HG03575 (cell line): ENCODE results near the gene COX7B2.

Source experiments
- ATAC-seq: cut with Tn5 transposase; IDR thresholded peaks from one replicate; pipeline ENCODE4 v1.9.1; 2021; ENCODE audit not compliant: unreplicated experiment, insufficient number of reproducible peaks, low FRiP score; ENCODE audit errors: extremely low read depth

The COX7B2 gene

DNA sequence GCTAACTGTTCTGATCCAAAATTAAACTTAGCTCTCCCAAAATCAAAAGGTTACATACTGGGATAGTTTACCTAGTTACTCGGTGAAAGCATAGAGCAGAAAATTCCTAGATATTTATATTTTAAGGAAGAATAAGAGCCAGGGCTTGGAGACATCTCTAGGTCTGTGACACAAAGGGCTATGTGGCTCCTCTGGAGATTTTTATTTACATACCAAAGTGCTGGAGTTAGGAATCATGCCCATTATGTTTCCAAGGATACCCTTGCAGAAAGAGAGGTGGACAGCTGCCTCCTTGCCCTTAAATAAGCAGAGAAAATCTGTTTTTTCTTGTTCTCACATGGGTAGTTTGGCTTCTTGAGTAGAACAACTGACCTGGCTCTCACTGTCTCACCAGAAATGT lies 9.0 kb downstream of the COX7B2 start:
- no peak for ATAC-seq

DNA sequence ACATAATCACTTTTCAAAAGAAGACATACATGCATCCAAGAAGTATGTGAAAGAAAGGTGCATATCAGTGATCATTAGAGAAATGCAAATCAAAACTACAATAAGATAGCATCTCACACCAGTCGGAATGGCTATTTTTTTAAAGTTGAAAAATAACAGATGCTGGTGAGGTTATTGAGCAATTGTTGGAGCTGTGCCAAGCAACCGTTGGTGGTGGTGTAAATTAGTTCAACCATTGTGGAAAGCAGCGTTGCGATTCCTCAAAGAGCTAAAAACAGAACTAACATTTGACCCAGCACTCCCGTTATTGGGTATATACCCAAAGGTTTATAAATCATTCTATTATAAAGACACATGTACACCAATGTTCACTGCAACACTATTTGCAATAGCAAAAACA lies 14.2 kb downstream of the COX7B2 start:
- no peak for ATAC-seq

DNA sequence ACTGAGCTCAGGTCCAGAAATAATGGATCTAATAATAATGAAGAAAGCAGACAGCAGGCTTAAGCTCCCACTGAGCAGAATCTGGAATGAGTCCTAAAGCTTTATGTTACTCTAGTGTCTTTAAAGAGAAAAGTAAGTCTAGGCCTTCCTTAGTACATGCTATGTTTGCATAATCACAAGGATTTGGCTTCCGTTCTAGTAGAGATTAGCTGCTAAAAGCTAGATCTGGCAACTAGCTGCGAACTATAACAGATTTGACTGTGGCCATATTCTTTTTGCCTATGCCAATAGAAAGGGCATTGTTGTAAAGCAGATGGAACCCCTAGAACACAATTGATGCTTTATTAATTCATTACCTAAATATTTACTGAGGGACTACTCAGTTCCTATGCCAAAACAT lies 19.0 kb downstream of the COX7B2 start:
- no peak for ATAC-seq

DNA sequence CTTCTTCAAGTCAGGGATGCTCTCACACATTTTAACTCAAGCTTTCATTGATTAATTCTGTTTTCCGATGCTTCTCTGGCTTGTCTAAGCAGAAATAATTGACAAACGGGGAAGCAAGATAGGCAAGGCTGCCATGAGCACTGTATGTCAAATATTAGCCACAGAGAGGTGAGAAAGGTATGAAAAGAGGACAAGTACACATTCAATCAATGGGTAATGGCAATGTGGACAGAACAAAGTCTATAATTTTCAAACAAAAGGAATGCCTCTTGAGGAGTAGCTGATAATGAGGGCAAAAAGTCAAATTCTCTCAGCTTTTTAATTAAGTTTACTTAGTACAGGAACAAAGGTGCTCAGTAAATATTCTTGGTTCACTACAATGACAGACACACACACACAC lies 19.6 kb downstream of the COX7B2 start:
- ATAC-seq: no peak

DNA sequence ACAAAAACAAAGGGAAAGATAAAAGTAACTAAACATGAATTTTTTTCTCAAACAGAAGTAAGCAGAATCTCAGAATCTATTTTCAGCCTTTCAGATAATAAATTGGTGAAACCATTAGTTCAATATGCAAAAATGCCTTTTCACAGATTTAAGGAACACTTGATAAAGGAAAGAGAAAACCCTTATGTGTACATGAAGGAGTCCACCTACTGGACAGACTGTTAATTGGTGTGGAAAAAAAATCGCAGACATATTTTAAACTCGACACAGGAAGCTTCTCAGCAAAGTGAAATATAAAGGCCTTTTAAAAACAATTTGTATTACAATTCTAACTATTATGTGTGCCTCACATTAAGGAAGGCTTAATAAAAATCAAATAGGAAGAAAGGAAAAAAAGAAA lies 22.3 kb downstream of the COX7B2 start:
- no peak for ATAC-seq

DNA sequence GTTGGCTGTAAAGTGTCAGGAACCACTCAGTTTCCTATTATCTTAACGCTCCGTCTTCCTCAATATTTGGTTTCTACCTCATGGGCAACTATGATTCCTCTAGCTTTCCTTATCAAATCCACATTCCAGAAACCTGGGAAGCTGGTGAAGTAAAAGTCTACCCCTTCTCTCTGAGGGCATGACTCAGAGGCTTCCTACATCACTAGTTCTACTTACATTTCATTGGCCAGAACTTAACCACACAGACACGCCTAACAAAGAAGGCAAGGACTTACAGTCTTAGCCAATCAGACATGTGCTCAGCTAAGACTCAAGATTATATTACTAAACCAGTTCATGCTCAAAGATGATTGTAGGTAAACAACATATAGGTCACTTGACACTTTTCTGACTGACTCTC lies 30.4 kb downstream of the COX7B2 start:
- ATAC-seq: no peak

DNA sequence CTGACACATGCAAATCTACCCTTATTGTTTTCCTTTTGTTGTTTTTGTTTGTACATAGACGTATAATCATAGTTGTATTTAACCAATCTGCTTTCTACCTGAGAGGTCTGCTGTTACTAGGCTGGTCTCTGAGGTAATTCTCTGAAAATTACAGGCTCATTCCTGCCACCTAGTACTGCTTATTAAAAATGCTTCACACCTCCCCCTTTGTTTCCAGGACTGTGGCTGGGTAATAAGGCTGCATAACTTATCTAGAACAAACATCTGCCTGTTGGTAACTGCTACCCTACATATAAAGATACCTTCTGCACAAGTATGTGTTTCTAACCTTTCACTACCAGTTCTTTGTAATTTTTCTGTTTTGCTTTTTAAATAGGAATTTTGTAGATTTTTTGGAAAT lies 34.2 kb downstream of the COX7B2 start:
- ATAC-seq: no peak

DNA sequence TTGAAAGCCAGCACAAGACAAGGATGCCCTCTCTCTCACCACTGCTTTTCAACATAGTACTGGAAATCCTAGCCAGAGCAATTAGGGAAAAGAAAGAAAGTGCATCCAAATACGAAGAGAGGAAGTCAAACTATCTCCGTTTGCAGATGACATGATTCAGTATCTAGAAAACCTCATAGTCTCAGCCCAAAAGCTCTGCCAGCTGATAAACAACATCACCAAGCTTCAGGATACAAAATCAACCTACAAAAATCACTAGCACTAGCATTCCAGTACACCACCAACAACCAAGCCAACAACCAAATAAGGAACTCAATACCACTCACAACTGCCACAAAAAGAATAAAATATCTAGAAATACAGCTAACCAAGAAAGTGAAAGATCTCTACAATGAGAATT lies 38.6 kb downstream of the COX7B2 start:
- ATAC-seq: no peak

DNA sequence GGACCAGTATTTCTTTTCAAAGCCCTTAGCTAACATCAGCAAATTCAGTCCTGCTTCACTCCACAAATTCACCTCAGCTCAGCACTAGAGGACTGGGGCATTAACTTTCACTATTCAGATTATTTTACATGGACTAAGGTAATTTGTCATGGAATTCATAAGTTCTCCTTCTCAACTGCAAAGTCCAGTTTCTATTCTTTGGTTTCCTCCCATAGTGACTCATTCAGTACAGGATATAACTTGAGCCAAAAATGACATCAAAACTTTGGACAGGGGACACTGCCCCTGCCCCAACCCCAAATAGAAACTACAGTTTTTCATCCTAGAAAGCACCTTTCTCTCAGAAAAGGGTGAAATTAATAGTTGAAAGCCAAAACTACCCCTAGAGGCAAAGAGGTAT lies 52.7 kb downstream of the COX7B2 start:
- ATAC-seq: no peak

DNA sequence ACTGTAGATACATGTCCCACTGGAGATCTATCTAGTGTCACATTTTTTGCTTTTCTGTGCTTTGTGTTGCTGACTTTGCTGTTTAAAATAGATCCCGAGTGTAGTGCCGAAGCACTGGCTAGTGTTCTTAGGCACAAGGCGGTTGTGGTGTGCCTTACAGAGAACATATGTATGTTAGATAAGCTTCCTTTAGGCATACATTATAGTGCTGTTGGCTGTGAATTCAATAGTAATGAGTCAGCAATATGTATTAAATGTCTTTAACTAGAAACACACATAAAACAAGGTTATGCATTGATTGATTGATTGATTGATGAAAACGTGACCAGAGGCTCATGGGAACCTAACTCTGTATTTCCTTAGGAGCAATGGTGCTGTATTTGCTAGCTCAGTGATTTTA lies 56.2 kb downstream of the COX7B2 start:
- ATAC-seq: no peak

DNA sequence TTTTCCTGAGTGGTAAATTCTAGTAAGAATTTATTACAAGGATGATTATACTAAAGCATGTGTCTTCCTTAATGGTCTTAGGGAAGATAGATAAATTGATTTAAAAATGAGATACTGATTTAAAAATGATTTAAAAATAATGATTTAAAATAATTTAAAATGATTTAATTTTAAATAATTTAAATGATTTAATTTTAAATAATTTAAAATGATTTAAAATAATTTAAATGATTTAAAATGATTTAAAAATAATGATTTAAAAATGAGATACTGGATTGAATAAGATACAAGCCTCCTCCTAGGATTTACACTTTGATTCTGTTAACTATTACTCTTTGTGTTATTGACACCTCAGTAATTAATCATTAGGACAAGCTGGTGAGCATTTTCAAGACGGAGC lies 59.0 kb downstream of the COX7B2 start:
- no peak for ATAC-seq

DNA sequence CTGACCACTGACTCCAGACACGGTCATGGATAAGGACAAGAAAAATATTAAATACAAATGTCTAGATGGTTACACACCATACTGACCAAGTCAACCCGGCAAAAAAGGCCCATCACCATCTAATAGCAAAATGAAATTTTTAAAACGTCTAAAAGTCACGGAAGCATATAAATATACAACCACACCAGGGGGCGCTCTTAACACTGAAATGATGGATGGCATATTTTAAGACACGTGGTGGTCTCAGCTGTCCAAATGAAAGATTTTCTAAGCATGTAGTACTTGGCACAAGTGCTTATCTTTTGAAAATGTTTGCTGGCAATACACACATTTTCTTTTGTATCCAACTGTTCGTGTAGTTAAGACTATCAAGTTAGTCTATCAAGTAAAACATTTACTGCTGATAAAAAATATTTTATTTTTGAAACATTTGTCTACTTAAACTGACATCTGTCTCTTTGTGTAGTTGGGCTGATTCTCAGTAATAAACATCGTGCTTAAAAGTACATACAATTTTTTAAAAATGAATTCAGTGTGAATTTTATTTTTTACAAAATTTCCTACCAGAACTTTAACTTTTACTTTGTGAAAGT lies 64.6 kb downstream of the COX7B2 start:
- ATAC-seq: peak; percentile 56

DNA sequence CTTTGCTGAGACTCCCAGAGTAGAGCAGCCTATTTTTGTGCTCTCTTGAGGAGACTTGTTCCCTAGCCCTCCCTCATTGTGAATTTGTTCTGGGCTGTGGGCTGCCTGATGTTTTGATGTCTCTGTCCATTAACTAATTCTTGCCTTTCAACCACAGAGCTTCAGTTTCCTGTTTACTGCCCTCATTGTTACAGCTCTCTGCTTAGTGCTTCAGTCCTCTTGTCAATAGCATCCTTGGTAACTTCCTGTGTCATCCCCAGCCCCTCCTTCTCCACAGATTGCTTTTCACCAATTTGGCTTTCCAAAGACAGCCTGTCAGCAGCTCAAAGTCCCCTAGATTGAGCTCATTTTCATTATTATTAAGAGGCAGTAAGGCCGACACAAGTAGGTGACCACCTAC lies 69.9 kb downstream of the COX7B2 start:
- ATAC-seq: no peak

DNA sequence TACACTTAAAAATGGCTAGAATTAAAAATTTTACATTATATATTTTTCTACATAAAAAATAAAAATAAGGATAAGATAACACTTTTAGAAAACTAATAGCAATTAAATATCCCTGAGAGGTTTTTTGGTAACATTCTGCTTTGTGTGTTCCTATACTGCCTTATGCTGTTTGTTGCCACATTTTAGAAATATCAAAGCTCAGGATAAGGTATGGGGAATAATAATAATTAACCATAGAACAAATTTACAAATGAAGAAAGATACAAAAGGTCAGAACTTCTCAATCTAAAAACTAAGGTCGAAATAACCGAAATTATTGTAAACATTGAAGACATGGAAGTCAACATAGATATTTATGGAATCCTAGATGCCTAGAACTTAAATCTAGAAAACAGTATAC lies 71.4 kb downstream of the COX7B2 start:
- no peak for ATAC-seq

DNA sequence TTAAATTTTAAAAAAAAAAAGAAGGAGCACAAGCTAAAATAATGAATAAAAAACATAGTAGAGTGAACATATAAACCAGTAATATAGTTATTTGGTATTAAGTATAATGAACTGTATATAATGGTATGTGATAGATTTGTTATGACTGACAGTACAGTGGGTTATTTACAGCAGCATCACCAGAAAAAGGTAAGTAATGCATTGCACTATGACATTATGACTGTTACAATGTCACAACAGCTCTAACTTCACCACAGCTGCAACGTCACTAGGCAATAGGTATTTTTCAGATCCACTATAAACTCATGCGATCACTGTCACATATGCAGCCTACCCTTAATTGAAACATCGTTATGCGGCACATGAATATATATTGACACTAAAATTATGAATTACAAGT lies 72.5 kb downstream of the COX7B2 start:
- ATAC-seq: no peak

DNA sequence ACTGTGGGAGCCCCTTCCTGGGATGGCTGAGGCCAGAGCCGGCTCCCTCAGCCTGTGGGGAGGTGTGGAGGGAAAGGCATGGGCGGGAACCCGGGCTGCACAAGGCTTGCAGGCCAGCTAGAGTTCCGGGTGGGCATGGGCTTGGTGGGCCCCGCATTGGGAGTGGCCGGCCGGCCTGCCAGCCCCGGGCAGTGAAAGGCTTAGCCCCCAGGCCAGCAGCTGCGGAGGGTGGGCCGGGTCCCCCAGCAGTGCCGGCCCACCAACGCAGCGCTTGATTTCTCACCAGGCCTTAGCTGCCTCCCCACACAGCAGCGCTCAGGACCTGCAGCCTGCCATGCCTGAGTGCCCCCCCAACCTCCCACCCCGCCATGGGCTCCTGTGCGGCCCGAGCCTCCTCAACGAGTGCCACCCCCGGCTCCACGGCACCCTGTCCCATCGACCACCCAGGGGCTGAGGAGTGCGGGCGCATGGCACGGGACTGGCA lies 78.0 kb downstream of the COX7B2 start:
- ATAC-seq: no peak

DNA sequence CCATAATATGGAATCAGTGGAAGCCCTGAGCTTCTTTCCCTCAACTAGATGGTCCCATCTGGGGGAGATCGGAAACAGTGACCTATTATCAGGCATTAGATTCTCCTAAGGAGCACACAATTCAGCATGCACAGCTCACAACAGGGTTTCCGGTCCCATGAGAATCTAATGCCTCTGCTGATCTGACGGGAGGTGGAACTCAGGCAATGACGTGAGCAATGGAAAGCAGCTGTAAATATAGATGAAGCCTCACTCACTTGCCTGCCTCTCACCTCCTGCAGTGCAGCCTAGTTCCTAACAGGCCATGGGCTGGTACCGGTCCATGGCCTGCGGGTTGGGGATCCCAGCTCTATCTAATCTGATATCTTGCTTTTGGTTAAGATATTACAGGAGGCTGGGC lies 88.9 kb downstream of the COX7B2 start:
- ATAC-seq: no peak

DNA sequence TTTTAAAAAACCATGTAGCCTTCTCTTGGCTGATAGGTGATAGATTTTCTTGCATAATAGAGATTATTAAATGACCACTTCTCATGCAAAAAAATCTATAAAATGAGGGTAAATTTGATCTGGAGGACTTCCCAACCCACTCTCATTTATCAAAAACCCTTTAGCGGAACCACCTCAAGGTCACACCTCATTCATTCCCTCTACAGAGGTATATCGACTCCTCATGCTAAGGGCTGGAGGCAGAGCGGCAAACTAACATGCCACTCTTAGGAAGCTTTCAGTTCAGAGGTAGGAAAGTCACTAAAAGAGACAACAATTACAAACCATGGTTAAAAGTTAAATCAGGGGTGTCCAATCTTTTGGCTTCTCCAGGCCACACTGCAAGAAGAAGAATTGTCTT lies 90.0 kb downstream of the COX7B2 start:
- ATAC-seq: no peak

DNA sequence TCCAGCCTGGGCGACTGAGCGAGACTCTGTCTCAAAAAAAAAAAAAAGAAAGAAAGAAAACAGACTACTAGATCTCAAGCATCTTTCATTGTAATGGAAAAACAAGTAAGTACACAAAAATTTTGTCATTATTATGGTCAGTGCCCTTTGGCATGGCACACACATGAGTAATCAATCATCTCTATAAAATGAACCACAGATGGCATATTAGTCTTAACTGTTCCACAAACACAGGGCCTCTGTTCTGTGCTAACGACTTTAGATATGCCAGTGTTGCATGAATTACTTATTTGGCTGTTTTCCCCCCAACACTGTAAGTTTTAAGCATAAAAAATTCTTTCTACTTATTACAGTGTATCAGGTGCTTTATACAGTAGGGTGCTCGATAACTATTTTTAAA lies 90.4 kb downstream of the COX7B2 start:
- ATAC-seq: no peak

DNA sequence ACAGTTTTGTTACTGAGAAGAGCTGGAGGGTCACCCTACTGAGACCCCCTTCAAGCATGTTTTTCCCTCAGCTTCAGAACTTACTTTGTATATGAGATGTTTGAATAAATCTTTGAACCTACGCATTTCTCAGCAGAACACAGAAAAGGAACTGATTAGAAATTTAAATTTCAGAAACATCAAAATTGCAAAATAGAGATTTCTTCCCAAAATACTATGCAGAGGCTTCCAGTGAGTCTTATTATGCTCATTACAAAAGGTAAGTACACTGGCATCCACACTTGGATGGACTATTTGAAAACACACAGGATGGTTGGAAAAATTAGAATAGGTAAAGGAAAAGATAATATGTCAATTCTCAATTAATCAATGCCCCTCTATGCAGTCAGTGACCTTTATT lies 91.2 kb downstream of the COX7B2 start:
- no peak for ATAC-seq

DNA sequence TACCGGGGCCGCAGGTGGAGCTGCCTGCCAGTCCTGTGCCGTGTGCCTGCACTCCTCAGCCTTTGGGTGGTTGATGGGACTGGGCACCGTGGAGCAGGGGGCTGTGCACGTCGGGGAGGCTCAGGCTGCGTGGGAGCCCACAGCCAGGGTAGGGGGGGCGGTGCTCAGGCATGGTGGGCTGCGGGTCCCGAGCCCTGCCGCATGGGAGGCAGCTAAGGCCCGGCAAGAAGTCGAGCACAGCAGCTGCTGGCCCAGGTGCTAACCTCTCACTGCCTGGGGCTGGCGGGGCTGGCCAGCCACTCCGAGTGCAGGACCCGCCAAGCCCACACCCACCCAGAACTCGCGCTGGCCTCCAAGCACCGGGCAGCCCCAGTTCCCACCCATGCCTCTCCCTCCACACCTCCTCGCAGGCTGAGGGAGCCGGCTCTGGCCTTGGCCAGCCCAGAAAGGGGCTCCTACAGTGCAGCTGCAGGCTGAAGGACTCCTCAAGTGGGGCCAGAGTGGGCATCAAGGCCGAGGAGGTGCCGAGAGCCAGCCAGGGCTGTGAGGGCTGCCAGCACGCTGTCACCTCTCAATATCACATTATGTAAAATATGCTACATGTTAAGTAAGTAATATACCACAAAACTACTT lies 104.1 kb downstream of the COX7B2 start:
- no peak for ATAC-seq
